K562 (cell line): ENCODE measurements around the gene PACSIN3. TPM values are rescaled to one million over a fixed set of nuclear protein-coding genes. Genes with fewer than 3 reads are reported as not detected.

Experiments
- ATF7 ChIP-seq: fragments of 450-650 bp; IDR thresholded peaks from 2 replicates; pipeline ENCODE4 v1.7.1; 2014; ENCODE audit warnings: mild to moderate bottlenecking, moderate library complexity
- ZNF274 ChIP-seq: IDR thresholded peaks from 2 replicates; pipeline ENCODE4 v1.6.1; 2011; ENCODE audit warnings: low read depth, mild to moderate bottlenecking, low read length, moderate library complexity, borderline replicate concordance
- polyA plus RNA-seq, 8 experiments: library from polyadenylated mRNA; depleted of rRNA in 4 of 8; stranded (reverse) in 5 of 8; unstranded in 3 of 8; fragments of >200 nt; fragmentation: Nextera tagmentation in 2 of 8; fragmentation: Illumina TruSeq in 1 of 8; extraction: Ambion mirVana in 2 of 8; extraction: Trizol in 1 of 8; gene quantifications; 2 replicates each; pipeline versions ENCODE4 v1.2.1 to v1.2.3, GENCODE V29; 2011 to 2014; ENCODE audit warnings: inconsistent platforms in 1 of 8, missing spikeins in 1 of 8
- total RNA-seq, 7 experiments: library from RNA; depleted of rRNA in 6 of 7; stranded (reverse); fragments of >200 nt in 6 of 7; fragmentation: Illumina TruSeq in 2 of 7; extraction: Trizol in 2 of 7; gene quantifications; 2 replicates each; pipeline versions ENCODE4 v1.2.1 to v1.2.3, GENCODE V29; 2011 to 2021; ENCODE audit warnings: low replicate concordance in 1 of 7
- TF ChIP-seq, protein P1 (sequence below): IDR thresholded peaks from 3 replicates; pipeline ENCODE4 v1.6.1; 2011; ENCODE audit warnings: borderline replicate concordance, mild to moderate bottlenecking, moderate library complexity; ENCODE audit not compliant: insufficient read length; ENCODE audit errors: extremely low read depth
- TF ChIP-seq, protein P2 (sequence below): fragments of 450-650 bp; IDR thresholded peaks from 2 replicates; pipeline ENCODE4 v1.6.1; 2014; ENCODE audit warnings: low read depth, mild to moderate bottlenecking, moderate library complexity, borderline replicate concordance
- TF ChIP-seq, protein P3 (sequence below): fragments of 250-450 bp; sonication (Bioruptor Pico); IDR thresholded peaks from 2 replicates; pipeline ENCODE4 v1.9.0; 2021; ENCODE audit warnings: mild to moderate bottlenecking, inconsistent platforms
- TF ChIP-seq, protein P4 (sequence below): fragments of 450-650 bp; formaldehyde crosslinking; IDR thresholded peaks from 2 replicates; pipeline ENCODE4 v1.4.0; 2020; ENCODE audit warnings: mild to moderate bottlenecking, moderate library complexity

PACSIN3 gene
- total and polyA plus RNA-seq, 9 of the 15 experiments (the other 6 are each of a cell fraction or from before 2014, with no cell fraction given): 0.13 to 18.1 (median 7.1) TPM

DNA sequence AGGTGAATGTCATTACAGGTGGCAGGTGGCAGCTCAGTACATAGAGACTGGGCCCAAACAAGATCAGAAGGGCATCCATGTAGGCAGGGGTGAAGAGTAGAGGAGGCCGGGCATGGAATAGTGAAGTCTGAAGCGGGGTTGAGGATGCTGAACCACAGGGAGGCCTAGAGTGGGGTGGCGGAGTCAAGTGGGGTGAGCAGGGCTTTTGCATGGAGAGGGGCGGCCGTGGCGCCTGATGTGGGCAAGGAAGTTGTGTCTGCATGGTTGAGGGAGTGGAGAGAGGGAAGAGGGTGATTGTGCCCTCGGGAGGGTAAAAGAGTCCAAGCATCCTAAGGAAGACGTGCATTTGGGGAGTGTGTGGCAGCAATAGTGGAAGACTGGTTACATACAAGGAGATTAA is 42.9 kb upstream of the PACSIN3 start (continued):
- TF ChIP-seq, protein P1, sequence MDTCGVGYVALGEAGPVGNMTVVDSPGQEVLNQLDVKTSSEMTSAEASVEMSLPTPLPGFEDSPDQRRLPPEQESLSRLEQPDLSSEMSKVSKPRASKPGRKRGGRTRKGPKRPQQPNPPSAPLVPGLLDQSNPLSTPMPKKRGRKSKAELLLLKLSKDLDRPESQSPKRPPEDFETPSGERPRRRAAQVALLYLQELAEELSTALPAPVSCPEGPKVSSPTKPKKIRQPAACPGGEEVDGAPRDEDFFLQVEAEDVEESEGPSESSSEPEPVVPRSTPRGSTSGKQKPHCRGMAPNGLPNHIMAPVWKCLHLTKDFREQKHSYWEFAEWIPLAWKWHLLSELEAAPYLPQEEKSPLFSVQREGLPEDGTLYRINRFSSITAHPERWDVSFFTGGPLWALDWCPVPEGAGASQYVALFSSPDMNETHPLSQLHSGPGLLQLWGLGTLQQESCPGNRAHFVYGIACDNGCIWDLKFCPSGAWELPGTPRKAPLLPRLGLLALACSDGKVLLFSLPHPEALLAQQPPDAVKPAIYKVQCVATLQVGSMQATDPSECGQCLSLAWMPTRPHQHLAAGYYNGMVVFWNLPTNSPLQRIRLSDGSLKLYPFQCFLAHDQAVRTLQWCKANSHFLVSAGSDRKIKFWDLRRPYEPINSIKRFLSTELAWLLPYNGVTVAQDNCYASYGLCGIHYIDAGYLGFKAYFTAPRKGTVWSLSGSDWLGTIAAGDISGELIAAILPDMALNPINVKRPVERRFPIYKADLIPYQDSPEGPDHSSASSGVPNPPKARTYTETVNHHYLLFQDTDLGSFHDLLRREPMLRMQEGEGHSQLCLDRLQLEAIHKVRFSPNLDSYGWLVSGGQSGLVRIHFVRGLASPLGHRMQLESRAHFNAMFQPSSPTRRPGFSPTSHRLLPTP: no peak
- TF ChIP-seq, protein P2, sequence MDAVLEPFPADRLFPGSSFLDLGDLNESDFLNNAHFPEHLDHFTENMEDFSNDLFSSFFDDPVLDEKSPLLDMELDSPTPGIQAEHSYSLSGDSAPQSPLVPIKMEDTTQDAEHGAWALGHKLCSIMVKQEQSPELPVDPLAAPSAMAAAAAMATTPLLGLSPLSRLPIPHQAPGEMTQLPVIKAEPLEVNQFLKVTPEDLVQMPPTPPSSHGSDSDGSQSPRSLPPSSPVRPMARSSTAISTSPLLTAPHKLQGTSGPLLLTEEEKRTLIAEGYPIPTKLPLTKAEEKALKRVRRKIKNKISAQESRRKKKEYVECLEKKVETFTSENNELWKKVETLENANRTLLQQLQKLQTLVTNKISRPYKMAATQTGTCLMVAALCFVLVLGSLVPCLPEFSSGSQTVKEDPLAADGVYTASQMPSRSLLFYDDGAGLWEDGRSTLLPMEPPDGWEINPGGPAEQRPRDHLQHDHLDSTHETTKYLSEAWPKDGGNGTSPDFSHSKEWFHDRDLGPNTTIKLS: no peak
- TF ChIP-seq ATF7 (no peak), ZNF274 (no peak)
- TF ChIP-seq, protein P3, sequence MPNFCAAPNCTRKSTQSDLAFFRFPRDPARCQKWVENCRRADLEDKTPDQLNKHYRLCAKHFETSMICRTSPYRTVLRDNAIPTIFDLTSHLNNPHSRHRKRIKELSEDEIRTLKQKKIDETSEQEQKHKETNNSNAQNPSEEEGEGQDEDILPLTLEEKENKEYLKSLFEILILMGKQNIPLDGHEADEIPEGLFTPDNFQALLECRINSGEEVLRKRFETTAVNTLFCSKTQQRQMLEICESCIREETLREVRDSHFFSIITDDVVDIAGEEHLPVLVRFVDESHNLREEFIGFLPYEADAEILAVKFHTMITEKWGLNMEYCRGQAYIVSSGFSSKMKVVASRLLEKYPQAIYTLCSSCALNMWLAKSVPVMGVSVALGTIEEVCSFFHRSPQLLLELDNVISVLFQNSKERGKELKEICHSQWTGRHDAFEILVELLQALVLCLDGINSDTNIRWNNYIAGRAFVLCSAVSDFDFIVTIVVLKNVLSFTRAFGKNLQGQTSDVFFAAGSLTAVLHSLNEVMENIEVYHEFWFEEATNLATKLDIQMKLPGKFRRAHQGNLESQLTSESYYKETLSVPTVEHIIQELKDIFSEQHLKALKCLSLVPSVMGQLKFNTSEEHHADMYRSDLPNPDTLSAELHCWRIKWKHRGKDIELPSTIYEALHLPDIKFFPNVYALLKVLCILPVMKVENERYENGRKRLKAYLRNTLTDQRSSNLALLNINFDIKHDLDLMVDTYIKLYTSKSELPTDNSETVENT (CRISPR knock-in tag): no peak
- TF ChIP-seq, protein P4, sequence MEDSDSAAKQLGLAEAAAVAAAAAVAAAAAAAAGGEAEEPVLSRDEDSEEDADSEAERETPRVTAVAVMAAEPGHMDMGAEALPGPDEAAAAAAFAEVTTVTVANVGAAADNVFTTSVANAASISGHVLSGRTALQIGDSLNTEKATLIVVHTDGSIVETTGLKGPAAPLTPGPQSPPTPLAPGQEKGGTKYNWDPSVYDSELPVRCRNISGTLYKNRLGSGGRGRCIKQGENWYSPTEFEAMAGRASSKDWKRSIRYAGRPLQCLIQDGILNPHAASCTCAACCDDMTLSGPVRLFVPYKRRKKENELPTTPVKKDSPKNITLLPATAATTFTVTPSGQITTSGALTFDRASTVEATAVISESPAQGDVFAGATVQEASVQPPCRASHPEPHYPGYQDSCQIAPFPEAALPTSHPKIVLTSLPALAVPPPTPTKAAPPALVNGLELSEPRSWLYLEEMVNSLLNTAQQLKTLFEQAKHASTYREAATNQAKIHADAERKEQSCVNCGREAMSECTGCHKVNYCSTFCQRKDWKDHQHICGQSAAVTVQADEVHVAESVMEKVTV: no peak
